HCT116 (cell line): ENCODE measurements around the gene ABCD1. TPM values are rescaled to one million over a fixed set of nuclear protein-coding genes. Genes with fewer than 3 reads are reported as not detected.

ENCODE experiments used
- ATAC-seq: fragments of 200-7000 bp; cut with Tn5 transposase; 2 replicates; pipeline ENCODE4 v1.9.1; 2020; ENCODE audit warnings: mild to moderate bottlenecking, moderate library complexity
- BruUV-seq: library from RNA; stranded (reverse); fragments of 400-500 nt; replicated peaks from 2 replicates; lab custom pipeline; 2021; lab: Mats Ljungman, UMichigan
- CTCF ChIA-PET: fragments of 300-600 bp; sonication (Branson Sonifier 250); formaldehyde crosslinking; loops from one replicate; lab custom pipeline; 2021; ENCODE audit warnings: antibody characterized with exemption; lab: Charles Lee
- POLR2A ChIA-PET: fragments of 300-600, 350-600 bp; sonication (Branson Sonifier 250); formaldehyde crosslinking; loops from one replicate; lab custom pipeline; 2021; ENCODE audit warnings: antibody characterized with exemption; lab: Charles Lee
- RAD21 ChIA-PET, 2 experiments: fragments of 300-600 bp; sonication (Branson Sonifier 250); formaldehyde crosslinking; loops; one replicate each; lab custom pipeline; 2023; ENCODE audit warnings: low total read pairs in 2 of 2; ENCODE audit not compliant: uncharacterized antibody in 2 of 2, unreplicated experiment in 2 of 2, low non-redundant PET in 1 of 2; lab: Charles Lee
- DNase-seq: peaks from one replicate; pipeline ENCODE4 v3.0.0-alpha.2; 2010; ENCODE audit warnings: low read depth, low spot score
- H2AFZ ChIP-seq: fragments of 200-600 bp; shearing (Covaris generic), sonication (generic); 2 replicates; pipeline ENCODE4 v1.6.1; 2017; ENCODE audit warnings: low read depth, mixed run types, mixed read lengths, antibody characterized with exemption, low read length; ENCODE audit not compliant: poor library complexity, severe bottlenecking
- H3K27ac ChIP-seq: 2 replicates; pipeline ENCODE4 v1.5.1; 2012; ENCODE audit warnings: low read depth, low read length
- H3K27me3 ChIP-seq: fragments of 200-600 bp; sonication (generic); 2 replicates; pipeline ENCODE4 v1.6.1; 2016; ENCODE audit warnings: mixed run types, low read length, mixed read lengths; ENCODE audit not compliant: insufficient read depth
- H3K36me3 ChIP-seq, 2 experiments: fragments of 200-500 bp in 1 of 2; fragments of 200-600 bp in 1 of 2; sonication (Bioruptor generic) in 1 of 2; sonication (generic) in 1 of 2; 2 replicates each; pipeline versions ENCODE4 v1.5.1 to v1.6.1; 2014 to 2016; ENCODE audit warnings: low read length in 2 of 2, inconsistent platforms in 1 of 2, mixed read lengths in 1 of 2, mixed run types in 1 of 2; ENCODE audit not compliant: insufficient read depth in 2 of 2, control insufficient read depth in 1 of 2
- H3K4me1 ChIP-seq, 2 experiments: fragments of 200-600 bp in 1 of 2; sonication (generic) in 1 of 2; 2 replicates each; pipeline versions ENCODE4 v1.5.1 to v1.6.1; 2012 to 2017; ENCODE audit warnings: low read length in 2 of 2, inconsistent platforms in 1 of 2, mild to moderate bottlenecking in 1 of 2, mixed read lengths in 1 of 2, mixed run types in 1 of 2, moderate library complexity in 1 of 2; ENCODE audit not compliant: insufficient read depth in 2 of 2, control insufficient read depth in 1 of 2
- H3K4me2 ChIP-seq: fragments of 200-600 bp; sonication (generic); 2 replicates; pipeline ENCODE4 v1.6.1; 2017; ENCODE audit warnings: mixed run types, low read length, mixed read lengths
- H3K4me3 ChIP-seq, 2 experiments: fragments of 200-600 bp in 1 of 2; sonication (generic) in 1 of 2; replicated peaks in 1 of 2; 2 replicates each; pipeline ENCODE4 v1.5.1; 2011 to 2016; ENCODE audit warnings: low read length in 2 of 2, control low read depth in 1 of 2, low read depth in 1 of 2, mild to moderate bottlenecking in 1 of 2, mixed read lengths in 1 of 2, mixed run types in 1 of 2
- H3K79me2 ChIP-seq: fragments of 200-600 bp; sonication (generic); 2 replicates; pipeline ENCODE4 v1.6.1; 2017; ENCODE audit warnings: mild to moderate bottlenecking, mixed run types, low read length, moderate library complexity, mixed read lengths; ENCODE audit not compliant: insufficient read depth
- H3K9ac ChIP-seq: fragments of 200-600 bp; sonication (generic); 2 replicates; pipeline ENCODE4 v1.6.1; 2016; ENCODE audit warnings: low read length, mixed read lengths
- H3K9me2 ChIP-seq: fragments of 200-600 bp; sonication (generic), shearing (Covaris generic); 2 replicates; pipeline ENCODE4 v1.6.1; 2017; ENCODE audit warnings: mixed run types, mild to moderate bottlenecking, moderate library complexity; ENCODE audit not compliant: insufficient read depth
- H3K9me3 ChIP-seq, 2 experiments: fragments of 200-500 bp in 1 of 2; fragments of 200-600 bp in 1 of 2; sonication (Bioruptor generic) in 1 of 2; sonication (generic) in 1 of 2; 2 replicates each; pipeline ENCODE4 v1.6.1; 2014 to 2017; ENCODE audit warnings: low read length in 2 of 2, mixed read lengths in 2 of 2, inconsistent platforms in 1 of 2, low read depth in 1 of 2, mild to moderate bottlenecking in 1 of 2, mixed run types in 1 of 2, moderate library complexity in 1 of 2; ENCODE audit not compliant: control insufficient read depth in 1 of 2, insufficient read depth in 1 of 2
- H4K20me1 ChIP-seq: fragments of 200-600 bp; sonication (generic), shearing (Covaris generic); 2 replicates; pipeline ENCODE4 v1.6.1; 2017; ENCODE audit warnings: mixed run types, mild to moderate bottlenecking, moderate library complexity; ENCODE audit not compliant: insufficient read depth
- CTCF ChIP-seq, 3 experiments: fragments of 200-600 bp in 1 of 3; sonication (generic) in 1 of 3; IDR thresholded peaks in 2 of 3; conservative IDR thresholded peaks in 1 of 3; 2 replicates each; pipeline ENCODE4 v1.5.1; 2012 to 2017; ENCODE audit warnings: low read depth in 2 of 3, low read length in 2 of 3, antibody characterized with exemption in 1 of 3, borderline replicate concordance in 1 of 3, control low read depth in 1 of 3, mild to moderate bottlenecking in 1 of 3, mixed read lengths in 1 of 3, mixed run types in 1 of 3, moderate library complexity in 1 of 3; ENCODE audit not compliant: insufficient read depth in 1 of 3
- EGR1 ChIP-seq: IDR thresholded peaks from 2 replicates; pipeline ENCODE4 v1.6.1; 2012; ENCODE audit warnings: low read depth
- POLR2AphosphoS5 ChIP-seq: IDR thresholded peaks from 2 replicates; pipeline ENCODE4 v1.6.1; 2011; ENCODE audit warnings: mild to moderate bottlenecking, low read depth, low read length, moderate library complexity
- RAD21 ChIP-seq: IDR thresholded peaks from 2 replicates; pipeline ENCODE4 v1.6.1; 2012; ENCODE audit warnings: low read depth, mild to moderate bottlenecking
- ZNF274 ChIP-seq: fragments of 200-500 bp; sonication (Bioruptor generic); IDR thresholded peaks from 2 replicates; pipeline ENCODE4 v1.6.1; 2014; ENCODE audit warnings: mild to moderate bottlenecking, low read depth, low read length, inconsistent platforms
- intact Hi-C: fragments of 100-400 bp; cut with micrococcal nuclease; formaldehyde crosslinking; loops from 2 replicates; pipeline ENCODE4 v1.10.0; 2022
- total RNA-seq: library from RNA; stranded (reverse); gene quantifications from one replicate; pipeline ENCODE4 v1.2.1, GENCODE V29; 2021; ENCODE audit not compliant: unreplicated experiment

Gene ABCD1
- total RNA-seq, 1 experiment from 2014 or later, result 7.1 TPM

- Histone ChIP-seq H3K9me3 (no peaks in the 10 kb centered on the region), H3K9ac (peak within 1 kb of the TSS; percentile 63), H3K27me3 (no peaks in the 10 kb centered on the region), H3K27ac (peak within 1 kb of the TSS; percentile 74; the same call in 1 of the 2 replicates), H3K4me1 (peaks cover 4 to 24% of the 10 kb centered on the region in 2 experiments; a peak in 3 of 4 replicates), H2AFZ (no peak within 1 kb of the TSS), H3K9me2 (no peaks in the 10 kb centered on the region), H3K36me3 (no peaks in the 10 kb centered on the region), H3K4me3 (peak within 1 kb of the TSS; percentile 40 to 54), H3K4me2 (peak within 1 kb of the TSS; percentile 65), H4K20me1 (no peaks in the 10 kb centered on the region), H3K79me2 (peaks cover 22% of the 10 kb centered on the region)
- POLR2A ChIA-PET, result no interaction called here
- peak; percentile 61 for ATAC-seq
- intact Hi-C loops, result no loop called here
- no TSS peak for BruUV-seq
- DNase-seq, result peak; percentile 27
- RAD21 ChIA-PET, result interaction anchor here in 1 of 2 experiments (0.7 kb wide), 1 partner anchor 794 kb away, joined by 5 read pairs; no protein-coding TSS in a partner anchor
- peak; percentile 81 for TF ChIP-seq POLR2AphosphoS5
- TF ChIP-seq ZNF274, result no peak
- no peak for TF ChIP-seq RAD21
- TF ChIP-seq EGR1, result no peak
- TF ChIP-seq CTCF (IDR thresholded peaks at IDR 0.05 in 2 of 3, conservative IDR thresholded peaks at IDR 0.05 in 1 of 3; ENCODE audit: borderline replicate concordance in 1 of 3, insufficient read depth in 1 of 3, low read depth in 2 of 3, low read length in 2 of 3), result peak in 2 of 3 experiments; percentile 19 to 32; a peak in 2 of 6 replicates
- CTCF ChIA-PET, result interaction anchor here (1.2 to 1.4 kb wide), 2 partner anchors 18 to 21 kb away, joined by 5 to 7 read pairs; no protein-coding TSS in a partner anchor
These were observed 37.3 kb upstream of the ABCD1 start, which contains the start of gene SLC6A8 for GRCh38 chrX:153687121-153688039. TSS of gene SLC6A8 (plus strand) at chrX:153687926. CDS start at chrX:153688575, 649 bp downstream.
